ENCODE measurements around the gene SAP30BP. TPM values are rescaled to one million over a fixed set of nuclear protein-coding genes. Genes with fewer than 3 reads are reported as not detected.

Gene SAP30BP
- total RNA-seq, 2 donors from 2014 or later = 28.5 to 44.6 TPM

- H3K4me1 ChIP-seq = peaks cover 0 to 72% of the 10 kb centered on the region in 2 donors
- no peak for DNase-seq (ENCODE audit: low spot score)
These were observed 38.1 kb downstream of the SAP30BP start for GRCh38 chr17:75704963-75705875.

GRCh38 chr17:75706042-75706728 lies 39.0 kb downstream of the SAP30BP start:
- peaks cover 0 to 63% of the 10 kb centered on the region in 2 donors for H3K4me1 ChIP-seq
- no peaks in the 10 kb centered on the region for H3K27me3 ChIP-seq
- DNase-seq (ENCODE audit: low spot score) = no peak
- TF ChIP-seq CTCF (IDR thresholded peaks at IDR 0.05) = no peak
- H3K9me3 ChIP-seq = no peaks in the 10 kb centered on the region
- peaks cover 62% of the 10 kb centered on the region for H3K36me3 ChIP-seq
- H3K27ac ChIP-seq = peak overlapping the region; percentile 79 to 84
- no peak overlapping the region for H3K4me3 ChIP-seq

More at GRCh38 chr17:75704963-75705875, 38.1 kb downstream of the SAP30BP start:
- Histone ChIP-seq H3K9me3 (no peaks in the 10 kb centered on the region), H3K36me3 (peaks cover 69% of the 10 kb centered on the region), H3K27ac (peak overlapping the region; percentile 79 to 84), H3K4me3 (no peak overlapping the region), H3K27me3 (no peaks in the 10 kb centered on the region)
- no peak for TF ChIP-seq CTCF (IDR thresholded peaks at IDR 0.05)

DNA sequence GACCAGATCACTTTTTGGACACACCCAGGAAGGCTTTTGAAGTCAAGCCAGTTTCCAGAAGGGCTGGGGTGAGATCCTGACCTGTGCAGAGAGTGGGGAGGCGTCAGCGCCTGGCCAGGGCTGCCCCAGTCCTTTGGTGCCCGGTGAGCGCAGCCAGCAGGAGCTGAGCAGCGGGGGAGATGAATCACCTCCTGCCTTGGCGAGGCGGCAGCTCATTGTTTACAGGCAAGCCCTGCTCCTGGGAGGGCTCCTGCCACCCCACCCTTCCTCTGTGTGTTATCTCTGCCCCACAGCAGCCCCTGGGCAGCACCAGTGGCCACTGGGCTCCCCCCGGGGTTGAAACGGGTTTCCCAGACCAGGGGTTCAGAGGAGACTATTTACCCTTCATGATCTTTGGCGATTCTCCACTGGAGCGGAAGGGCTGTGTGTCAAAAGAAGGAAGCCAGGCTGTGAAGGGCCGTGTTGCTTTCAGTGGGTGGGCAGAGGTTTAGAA lies 40.0 kb downstream of the SAP30BP start:
- Histone ChIP-seq H3K27ac (peak overlapping the region; percentile 79 to 84), H3K36me3 (peaks cover 53% of the 10 kb centered on the region), H3K9me3 (no peaks in the 10 kb centered on the region), H3K4me3 (no peak overlapping the region), H3K4me1 (peaks cover 0 to 53% of the 10 kb centered on the region in 2 donors), H3K27me3 (no peaks in the 10 kb centered on the region)
- no peak for TF ChIP-seq CTCF (IDR thresholded peaks at IDR 0.05)
- DNase-seq (ENCODE audit: low spot score) = peak; percentile 62

- Histone ChIP-seq H3K9me3 (no peaks in the 10 kb centered on the region), H3K4me3 (no peak overlapping the region), H3K27me3 (no peaks in the 10 kb centered on the region), H3K27ac (no peak overlapping the region), H3K36me3 (peaks cover 3% of the 10 kb centered on the region), H3K4me1 (peaks cover 0 to 7% of the 10 kb centered on the region in 2 donors)
- TF ChIP-seq CTCF (IDR thresholded peaks at IDR 0.05) = no peak
- DNase-seq (ENCODE audit: low spot score) = no peak
These were observed 45.3 kb downstream of the SAP30BP start for GRCh38 chr17:75712446-75712845.

DNA sequence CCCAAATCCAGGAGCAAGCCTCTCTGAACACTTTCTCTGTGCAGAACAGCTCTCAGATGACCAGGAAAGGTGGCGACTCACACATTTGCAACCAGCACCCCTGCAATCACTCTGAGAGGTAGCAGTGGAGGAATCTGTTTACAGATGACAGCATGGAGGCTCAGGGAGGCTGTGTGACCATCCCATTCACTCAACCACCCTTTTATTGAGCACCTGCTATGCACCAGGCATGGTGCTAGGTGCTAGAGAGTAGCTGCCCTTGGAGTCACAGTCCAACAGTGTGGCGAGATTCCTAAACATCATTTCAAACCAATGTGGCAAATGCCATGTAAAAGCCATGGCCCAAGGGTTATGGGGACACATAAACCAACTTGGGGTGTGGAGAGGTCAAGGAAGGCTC lies 52.6 kb downstream of the SAP30BP start:
- no peak for TF ChIP-seq CTCF (IDR thresholded peaks at IDR 0.05)
- DNase-seq (ENCODE audit: low spot score) = no peak
- no peaks in the 10 kb centered on the region for H3K27me3 ChIP-seq
- H3K4me1 ChIP-seq = peaks cover 0 to 13% of the 10 kb centered on the region in 2 donors
- no peaks in the 10 kb centered on the region for H3K9me3 ChIP-seq
- no peak overlapping the region for H3K27ac ChIP-seq
- H3K36me3 ChIP-seq = no peaks in the 10 kb centered on the region
- H3K4me3 ChIP-seq = no peak overlapping the region
